AG04450 (cell line): ENCODE measurements around the gene NBDY. TPM values are rescaled to one million over a fixed set of nuclear protein-coding genes. Genes with fewer than 3 reads are reported as not detected.
"Not testable (repeated sequence)": the region's sequence is repeated elsewhere in the genome, so short reads cannot be mapped to it uniquely, and the experiment has no call there.

Experiments
- CTCF ChIA-PET: fragments of 300-600, 350-600 bp; formaldehyde crosslinking; extraction: SDS; loops from one replicate; lab custom pipeline; 2022; ENCODE audit warnings: antibody characterized with exemption, inconsistent platforms; lab: Charles Lee
- POLR2A ChIA-PET: fragments of 350-600 bp; formaldehyde crosslinking; extraction: SDS; loops from one replicate; lab custom pipeline; 2021; ENCODE audit warnings: antibody characterized with exemption, inconsistent platforms; lab: Yijun Ruan, JAX
- DNase-seq: peaks from one replicate; pipeline ENCODE4 v3.0.0-alpha.2; 2011; ENCODE audit warnings: low read depth, low spot score
- H3K27ac ChIP-seq: one replicate; pipeline ENCODE4 v1.5.1; 2012; ENCODE audit warnings: low read depth, low read length, control low read depth
- H3K27me3 ChIP-seq: one replicate; pipeline ENCODE4 v1.6.0; 2012; ENCODE audit warnings: low read length; ENCODE audit not compliant: control insufficient read depth, insufficient read depth
- H3K4me3 ChIP-seq: 2 replicates; pipeline ENCODE4 v1.5.1; 2011; ENCODE audit warnings: mild to moderate bottlenecking, low read depth, low read length, control low read depth
- H3K9me3 ChIP-seq: 2 replicates; pipeline ENCODE4 v1.5.1; 2012; ENCODE audit warnings: low read length; ENCODE audit not compliant: control insufficient read depth, insufficient read depth
- CTCF ChIP-seq: IDR thresholded peaks from 2 replicates; pipeline ENCODE4 v1.5.1; 2011; ENCODE audit warnings: low read depth, low read length, control low read depth, inconsistent platforms
- polyA plus RNA-seq: library from polyadenylated mRNA; depleted of rRNA; stranded (reverse); fragments of >200 nt; gene quantifications from 2 replicates; pipeline ENCODE4 v1.2.3, GENCODE V29; 2011

NBDY gene
- polyA plus RNA-seq, 1 experiment = 51.7 TPM

- H3K27ac ChIP-seq = no peak overlapping the region
- no peaks in the 10 kb centered on the region for H3K9me3 ChIP-seq
- POLR2A ChIA-PET = no interaction called here
- CTCF ChIA-PET = interaction anchor here (1.0 kb wide), 1 partner anchor 20 kb away, joined by 3 read pairs; no protein-coding TSS in a partner anchor
- no peak for TF ChIP-seq CTCF
- H3K27me3 ChIP-seq = no peaks in the 10 kb centered on the region
- no peak for DNase-seq
- no peak overlapping the region for H3K4me3 ChIP-seq
Measured at GRCh38 chrX:56746996-56747395, 18.0 kb downstream of the NBDY start.

GRCh38 chrX:56751071-56751470 lies 22.0 kb downstream of the NBDY start:
- DNase-seq = no peak

DNA sequence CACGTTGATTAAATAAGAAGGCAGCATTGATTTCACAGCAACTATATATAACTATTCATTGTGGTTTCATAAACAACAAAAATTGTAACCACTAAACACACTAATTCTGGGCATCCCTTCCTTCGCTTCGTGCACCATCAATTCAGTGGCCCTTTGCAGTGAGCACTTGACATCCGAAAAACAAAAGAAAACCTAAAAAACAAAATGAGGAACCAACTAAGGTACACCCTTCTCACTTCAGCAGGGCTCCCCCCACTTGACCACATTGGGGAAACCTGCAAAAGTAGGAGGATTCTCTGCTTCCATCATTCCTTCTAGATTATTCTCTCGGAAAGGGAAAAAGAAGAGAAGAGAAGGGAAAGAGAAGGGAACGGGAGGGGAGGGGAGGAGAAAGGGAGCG lies 28.3 kb downstream of the NBDY start:
- POLR2A ChIA-PET = no interaction called here
- CTCF ChIA-PET = no interaction called here
- TF ChIP-seq CTCF = no peak
- Histone ChIP-seq H3K27ac (no peak overlapping the region), H3K4me3 (no peak overlapping the region), H3K9me3 (no peaks in the 10 kb centered on the region), H3K27me3 (no peaks in the 10 kb centered on the region)
- DNase-seq = no peak

More at GRCh38 chrX:56751071-56751470, 22.0 kb downstream of the NBDY start:
- no peak for TF ChIP-seq CTCF
- H3K27ac ChIP-seq = no peak overlapping the region
- H3K9me3 ChIP-seq = no peaks in the 10 kb centered on the region
- ChIA-PET POLR2A (no interaction called here), CTCF (no interaction called here)
- no peaks in the 10 kb centered on the region for H3K27me3 ChIP-seq
- no peak overlapping the region for H3K4me3 ChIP-seq

GRCh38 chrX:56758456-56758855 lies 29.4 kb downstream of the NBDY start:
- CTCF ChIA-PET = no interaction called here
- POLR2A ChIA-PET = no interaction called here
- Histone ChIP-seq H3K27me3 (no peaks in the 10 kb centered on the region), H3K9me3 (no peaks in the 10 kb centered on the region), H3K4me3 (no peak overlapping the region), H3K27ac (no peak overlapping the region)
- no peak for TF ChIP-seq CTCF
- no peak for DNase-seq

DNA sequence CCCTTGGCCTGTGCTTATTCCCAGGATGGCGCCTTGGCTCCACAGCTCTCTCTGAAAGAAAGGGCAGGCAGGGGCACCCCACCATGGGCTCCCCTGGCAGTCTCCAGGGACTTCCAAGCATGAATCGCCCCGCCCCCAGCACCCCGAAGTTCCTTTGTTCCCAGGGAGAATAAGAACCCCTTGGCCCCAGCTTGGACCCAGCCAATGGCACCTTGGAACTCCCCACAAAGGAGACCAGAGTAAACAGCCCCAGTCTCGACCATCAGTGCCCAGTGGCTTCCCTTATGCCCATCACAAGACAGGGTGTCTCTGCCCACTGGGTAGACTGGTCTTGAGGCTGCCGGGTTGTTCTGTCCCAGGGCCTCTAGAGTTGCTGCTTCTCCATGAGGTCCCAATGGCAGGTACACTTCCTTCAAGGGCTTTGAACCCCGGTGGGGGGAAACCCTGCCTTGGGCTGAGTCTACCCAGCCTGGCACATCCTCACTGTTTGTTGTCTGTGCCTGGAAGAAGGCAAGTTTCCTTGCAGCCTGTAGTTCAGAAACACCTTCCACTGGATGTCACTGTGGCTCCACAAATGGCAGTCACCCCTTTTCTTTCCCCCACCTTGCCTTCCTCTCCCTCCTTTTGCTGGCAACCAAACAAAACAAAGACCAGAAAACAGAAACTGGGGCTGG lies 30.8 kb downstream of the NBDY start:
- DNase-seq = no peak
- Histone ChIP-seq H3K27me3 (no peaks in the 10 kb centered on the region), H3K27ac (no peak overlapping the region), H3K9me3 (no peaks in the 10 kb centered on the region), H3K4me3 (no peak overlapping the region)
- TF ChIP-seq CTCF = no peak
- CTCF ChIA-PET = no interaction called here
- POLR2A ChIA-PET = no interaction called here

DNA sequence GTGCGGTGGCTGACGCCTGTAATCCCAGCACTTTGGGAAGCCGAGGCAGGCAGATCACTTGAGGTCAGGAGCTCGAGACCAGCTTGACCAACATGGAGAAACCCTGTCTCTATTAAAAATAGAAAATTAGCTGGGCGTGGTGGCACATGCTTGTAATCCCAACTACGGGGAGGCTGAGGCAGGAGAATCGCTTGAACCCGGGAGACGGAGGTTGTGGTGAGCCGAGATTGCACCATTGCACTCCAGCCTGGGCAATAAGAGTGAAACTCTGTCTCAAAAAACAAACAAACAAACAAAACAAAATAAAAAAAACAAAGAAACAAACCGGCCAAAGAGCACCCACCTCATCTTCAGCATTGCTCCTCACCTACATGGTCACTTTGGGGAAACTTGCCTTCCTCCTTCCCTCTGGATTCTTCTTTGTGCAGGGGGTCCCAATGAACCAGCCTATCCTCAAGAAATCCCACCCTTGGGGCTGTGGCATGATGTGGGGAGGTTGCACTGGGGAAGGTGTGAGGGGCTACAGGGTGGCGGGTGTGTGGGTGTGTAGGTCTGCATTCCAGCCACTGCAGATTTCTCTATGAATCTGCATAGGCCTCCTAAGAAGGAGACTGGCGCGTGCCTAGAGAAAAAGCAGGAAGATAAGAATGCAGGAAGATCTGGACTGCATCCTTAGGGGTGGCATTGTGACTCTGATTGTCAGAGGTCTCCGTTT lies 31.5 kb downstream of the NBDY start:
- H3K9me3 ChIP-seq, H3K4me3 ChIP-seq, CTCF ChIA-PET, DNase-seq, H3K27ac ChIP-seq, POLR2A ChIA-PET, H3K27me3 ChIP-seq: not testable (repeated sequence)
